K562 (cell line): ENCODE measurements around the gene SMC5. TPM values are rescaled to one million over a fixed set of nuclear protein-coding genes. Genes with fewer than 3 reads are reported as not detected.

Experiments used
- ATF4 ChIP-seq: fragments of 450-650 bp; formaldehyde crosslinking; IDR thresholded peaks from 2 replicates; pipeline ENCODE4 v1.4.0; 2022; ENCODE audit warnings: mild to moderate bottlenecking, moderate library complexity
- BRD4 ChIP-seq: fragments of 200-600 bp; sonication (generic); IDR thresholded peaks from 2 replicates; pipeline ENCODE4 v1.6.1; 2017; ENCODE audit warnings: inconsistent platforms
- CBX3 ChIP-seq, 2 experiments: IDR thresholded peaks; 1 replicate in 1 of 2; 2 replicates in 1 of 2; pipeline ENCODE4 v1.6.1; 2012; ENCODE audit warnings: inconsistent platforms in 2 of 2, low read length in 2 of 2, borderline replicate concordance in 1 of 2, control low read depth in 1 of 2
- COPS2 ChIP-seq: fragments of 450-650 bp; conservative IDR thresholded peaks from 2 replicates; pipeline ENCODE4 v1.6.1; 2016; ENCODE audit warnings: mild to moderate bottlenecking, moderate library complexity
- CREBBP ChIP-seq: IDR thresholded peaks from one replicate; pipeline ENCODE4 v1.6.1; 2012; ENCODE audit warnings: low read depth, mild to moderate bottlenecking, control low read depth, inconsistent platforms, low read length
- DDX20 ChIP-seq: fragments of 450-650 bp; IDR thresholded peaks from 2 replicates; pipeline ENCODE4 v1.6.1; 2016; ENCODE audit warnings: missing genetic modification characterization, low read depth, mild to moderate bottlenecking, missing compliant biosample characterization, moderate library complexity
- GABPB2 ChIP-seq: fragments of 250-450 bp; sonication (Bioruptor Pico); conservative IDR thresholded peaks from 2 replicates; pipeline ENCODE4 v1.5.1; 2021; ENCODE audit warnings: mild to moderate bottlenecking
- HMG20A ChIP-seq: fragments of 450-650 bp; formaldehyde crosslinking; conservative IDR thresholded peaks from 2 replicates; pipeline ENCODE4 v1.4.0; 2020; ENCODE audit warnings: mild to moderate bottlenecking, mixed read lengths
- IFI16 ChIP-seq: fragments of 250-450 bp; sonication (Bioruptor Pico); IDR thresholded peaks from 2 replicates; pipeline ENCODE4 v2.1.2; 2022; ENCODE audit warnings: mild to moderate bottlenecking, inconsistent platforms
- MCM5 ChIP-seq: fragments of 450-650 bp; IDR thresholded peaks from 2 replicates; pipeline ENCODE4 v1.6.1; 2016; ENCODE audit warnings: low read depth
- NCOR1 ChIP-seq: fragments of 450-650 bp; IDR thresholded peaks from 2 replicates; pipeline ENCODE4 v1.6.1; 2016; ENCODE audit warnings: mild to moderate bottlenecking, moderate library complexity
- POLR3G ChIP-seq: IDR thresholded peaks from 2 replicates; pipeline ENCODE4 v1.6.1; 2011; ENCODE audit not compliant: insufficient read length, insufficient replicate concordance; ENCODE audit errors: extremely low read depth
- RREB1 ChIP-seq: fragments of 250-450 bp; sonication (Bioruptor Pico); IDR thresholded peaks from 2 replicates; pipeline ENCODE4 v1.4.0; 2020
- RUNX1 ChIP-seq: sonication (generic); IDR thresholded peaks from 2 replicates; pipeline ENCODE4 v1.6.1; 2016; ENCODE audit warnings: antibody characterized with exemption, low read depth
- SIX5 ChIP-seq, 2 experiments: IDR thresholded peaks; 2 replicates each; pipeline ENCODE4 v1.6.1; 2011; ENCODE audit warnings: low read length in 2 of 2, borderline replicate concordance in 1 of 2, low read depth in 1 of 2, mild to moderate bottlenecking in 1 of 2, moderate library complexity in 1 of 2; ENCODE audit not compliant: insufficient read depth in 1 of 2
- STAT5B ChIP-seq: fragments of 250-450 bp; sonication (Bioruptor Pico); IDR thresholded peaks from 2 replicates; pipeline ENCODE4 v1.8.0; 2021; ENCODE audit warnings: mild to moderate bottlenecking, inconsistent platforms
- TEAD1 ChIP-seq, 2 experiments: fragments of 450-650 bp in 1 of 2; sonication (generic) in 1 of 2; formaldehyde crosslinking; IDR thresholded peaks; 2 replicates each; pipeline versions ENCODE4 v1.4.0 to v1.8.0; 2020 to 2022; ENCODE audit warnings: mild to moderate bottlenecking in 2 of 2, missing genetic modification reagents in 1 of 2
- TEAD4 ChIP-seq, 2 experiments: sonication (generic) in 1 of 2; formaldehyde crosslinking in 1 of 2; IDR thresholded peaks; 2 replicates each; pipeline versions ENCODE4 v1.6.1 to v1.8.0; 2012 to 2022; ENCODE audit warnings: borderline replicate concordance in 1 of 2, inconsistent platforms in 1 of 2, low read length in 1 of 2, mild to moderate bottlenecking in 1 of 2, missing genetic modification reagents in 1 of 2
- ZFP1 ChIP-seq: fragments of 450-650 bp; formaldehyde crosslinking; IDR thresholded peaks from 2 replicates; pipeline ENCODE4 v1.4.0; 2020; ENCODE audit warnings: mild to moderate bottlenecking, mixed read lengths
- ZNF217 ChIP-seq: sonication (generic); formaldehyde crosslinking; IDR thresholded peaks from 2 replicates; pipeline ENCODE4 v1.8.0; 2022; ENCODE audit warnings: mild to moderate bottlenecking, missing genetic modification reagents
- ZNF224 ChIP-seq: sonication (generic); formaldehyde crosslinking; IDR thresholded peaks from 2 replicates; pipeline ENCODE4 v1.8.0; 2022; ENCODE audit warnings: mild to moderate bottlenecking, missing genetic modification reagents
- ZNF655 ChIP-seq: fragments of 250-450 bp; sonication (Bioruptor Pico); IDR thresholded peaks from 2 replicates; pipeline ENCODE4 v1.5.0; 2021
- polyA plus RNA-seq, 8 experiments: library from polyadenylated mRNA; depleted of rRNA in 4 of 8; stranded (reverse) in 5 of 8; unstranded in 3 of 8; fragments of >200 nt; fragmentation: Nextera tagmentation in 2 of 8; fragmentation: Illumina TruSeq in 1 of 8; extraction: Ambion mirVana in 2 of 8; extraction: Trizol in 1 of 8; gene quantifications; 2 replicates each; pipeline versions ENCODE4 v1.2.1 to v1.2.3, GENCODE V29; 2011 to 2014; ENCODE audit warnings: inconsistent platforms in 1 of 8, missing spikeins in 1 of 8
- total RNA-seq, 7 experiments: library from RNA; depleted of rRNA in 6 of 7; stranded (reverse); fragments of >200 nt in 6 of 7; fragmentation: Illumina TruSeq in 2 of 7; extraction: Trizol in 2 of 7; gene quantifications; 2 replicates each; pipeline versions ENCODE4 v1.2.1 to v1.2.3, GENCODE V29; 2011 to 2021; ENCODE audit warnings: low replicate concordance in 1 of 7

Gene SMC5
- total and polyA plus RNA-seq, 9 of the 15 experiments (the other 6 are each of a cell fraction or from before 2014, with no cell fraction given) = 3.5 to 43.2 (median 21.4) TPM

- TF ChIP-seq ZNF655 (CRISPR knock-in tag) (no peak), RREB1 (CRISPR knock-in tag) (no peak), STAT5B (no peak), TEAD1 (CRISPR knock-in tag; IDR thresholded peaks at IDR 0.05) (peak; percentile 65 to 82; a peak in 3 of 4 replicates), DDX20 (no peak), HMG20A (no peak), IFI16 (CRISPR knock-in tag) (no peak), ZNF217 (CRISPR knock-in tag) (no peak), MCM5 (no peak), TEAD4 (IDR thresholded peaks at IDR 0.05; ENCODE audit: low read length) (peak; percentile 95), TEAD4 (CRISPR knock-in tag; IDR thresholded peaks at IDR 0.05; ENCODE audit: borderline replicate concordance) (no peak), POLR3G (no peak), COPS2 (no peak), ATF4 (CRISPR knock-in tag) (no peak), GABPB2 (CRISPR knock-in tag) (no peak), ZNF224 (no peak), CBX3 (IDR thresholded peaks at IDR 0.05; ENCODE audit: borderline replicate concordance in 1 of 2, low read length in 2 of 2) (peak in 1 of 2 experiments; percentile 56; a peak in 1 of 3 replicates), SIX5 (IDR thresholded peaks at IDR 0.05; ENCODE audit: borderline replicate concordance in 1 of 2, insufficient read depth in 1 of 2, low read depth in 1 of 2, low read length in 2 of 2) (no peak), RUNX1 (no peak), ZFP1 (CRISPR knock-in tag) (no peak), NCOR1 (peak; percentile 95), CREBBP (no peak), BRD4 (no peak)
These were observed 139.4 kb downstream of the SMC5 start (continued) for GRCh38 chr9:70398145-70398556.
